HCT116 (cell line): ENCODE measurements around the gene HLCS. TPM values are rescaled to one million over a fixed set of nuclear protein-coding genes. Genes with fewer than 3 reads are reported as not detected.

ENCODE experiments used
- ATAC-seq: fragments of 200-7000 bp; cut with Tn5 transposase; 2 replicates; pipeline ENCODE4 v1.9.1; 2020; ENCODE audit warnings: mild to moderate bottlenecking, moderate library complexity
- BruUV-seq: library from RNA; stranded (reverse); fragments of 400-500 nt; replicated peaks from 2 replicates; lab custom pipeline; 2021; lab: Mats Ljungman, UMichigan
- CTCF ChIA-PET: fragments of 300-600 bp; sonication (Branson Sonifier 250); formaldehyde crosslinking; loops from one replicate; lab custom pipeline; 2021; ENCODE audit warnings: antibody characterized with exemption; lab: Charles Lee
- POLR2A ChIA-PET: fragments of 300-600, 350-600 bp; sonication (Branson Sonifier 250); formaldehyde crosslinking; loops from one replicate; lab custom pipeline; 2021; ENCODE audit warnings: antibody characterized with exemption; lab: Charles Lee
- RAD21 ChIA-PET, 2 experiments: fragments of 300-600 bp; sonication (Branson Sonifier 250); formaldehyde crosslinking; loops; one replicate each; lab custom pipeline; 2023; ENCODE audit warnings: low total read pairs in 2 of 2; ENCODE audit not compliant: uncharacterized antibody in 2 of 2, unreplicated experiment in 2 of 2, low non-redundant PET in 1 of 2; lab: Charles Lee
- DNase-seq: peaks from one replicate; pipeline ENCODE4 v3.0.0-alpha.2; 2010; ENCODE audit warnings: low read depth, low spot score
- H2AFZ ChIP-seq: fragments of 200-600 bp; shearing (Covaris generic), sonication (generic); 2 replicates; pipeline ENCODE4 v1.6.1; 2017; ENCODE audit warnings: low read depth, mixed run types, mixed read lengths, antibody characterized with exemption, low read length; ENCODE audit not compliant: poor library complexity, severe bottlenecking
- H3K27ac ChIP-seq: 2 replicates; pipeline ENCODE4 v1.5.1; 2012; ENCODE audit warnings: low read depth, low read length
- H3K27me3 ChIP-seq: fragments of 200-600 bp; sonication (generic); 2 replicates; pipeline ENCODE4 v1.6.1; 2016; ENCODE audit warnings: mixed run types, low read length, mixed read lengths; ENCODE audit not compliant: insufficient read depth
- H3K36me3 ChIP-seq, 2 experiments: fragments of 200-500 bp in 1 of 2; fragments of 200-600 bp in 1 of 2; sonication (Bioruptor generic) in 1 of 2; sonication (generic) in 1 of 2; 2 replicates each; pipeline versions ENCODE4 v1.5.1 to v1.6.1; 2014 to 2016; ENCODE audit warnings: low read length in 2 of 2, inconsistent platforms in 1 of 2, mixed read lengths in 1 of 2, mixed run types in 1 of 2; ENCODE audit not compliant: insufficient read depth in 2 of 2, control insufficient read depth in 1 of 2
- H3K4me1 ChIP-seq, 2 experiments: fragments of 200-600 bp in 1 of 2; sonication (generic) in 1 of 2; 2 replicates each; pipeline versions ENCODE4 v1.5.1 to v1.6.1; 2012 to 2017; ENCODE audit warnings: low read length in 2 of 2, inconsistent platforms in 1 of 2, mild to moderate bottlenecking in 1 of 2, mixed read lengths in 1 of 2, mixed run types in 1 of 2, moderate library complexity in 1 of 2; ENCODE audit not compliant: insufficient read depth in 2 of 2, control insufficient read depth in 1 of 2
- H3K4me2 ChIP-seq: fragments of 200-600 bp; sonication (generic); 2 replicates; pipeline ENCODE4 v1.6.1; 2017; ENCODE audit warnings: mixed run types, low read length, mixed read lengths
- H3K4me3 ChIP-seq, 2 experiments: fragments of 200-600 bp in 1 of 2; sonication (generic) in 1 of 2; replicated peaks in 1 of 2; 2 replicates each; pipeline ENCODE4 v1.5.1; 2011 to 2016; ENCODE audit warnings: low read length in 2 of 2, control low read depth in 1 of 2, low read depth in 1 of 2, mild to moderate bottlenecking in 1 of 2, mixed read lengths in 1 of 2, mixed run types in 1 of 2
- H3K79me2 ChIP-seq: fragments of 200-600 bp; sonication (generic); 2 replicates; pipeline ENCODE4 v1.6.1; 2017; ENCODE audit warnings: mild to moderate bottlenecking, mixed run types, low read length, moderate library complexity, mixed read lengths; ENCODE audit not compliant: insufficient read depth
- H3K9ac ChIP-seq: fragments of 200-600 bp; sonication (generic); 2 replicates; pipeline ENCODE4 v1.6.1; 2016; ENCODE audit warnings: low read length, mixed read lengths
- H3K9me2 ChIP-seq: fragments of 200-600 bp; sonication (generic), shearing (Covaris generic); 2 replicates; pipeline ENCODE4 v1.6.1; 2017; ENCODE audit warnings: mixed run types, mild to moderate bottlenecking, moderate library complexity; ENCODE audit not compliant: insufficient read depth
- H3K9me3 ChIP-seq, 2 experiments: fragments of 200-500 bp in 1 of 2; fragments of 200-600 bp in 1 of 2; sonication (Bioruptor generic) in 1 of 2; sonication (generic) in 1 of 2; 2 replicates each; pipeline ENCODE4 v1.6.1; 2014 to 2017; ENCODE audit warnings: low read length in 2 of 2, mixed read lengths in 2 of 2, inconsistent platforms in 1 of 2, low read depth in 1 of 2, mild to moderate bottlenecking in 1 of 2, mixed run types in 1 of 2, moderate library complexity in 1 of 2; ENCODE audit not compliant: control insufficient read depth in 1 of 2, insufficient read depth in 1 of 2
- H4K20me1 ChIP-seq: fragments of 200-600 bp; sonication (generic), shearing (Covaris generic); 2 replicates; pipeline ENCODE4 v1.6.1; 2017; ENCODE audit warnings: mixed run types, mild to moderate bottlenecking, moderate library complexity; ENCODE audit not compliant: insufficient read depth
- CTCF ChIP-seq, 3 experiments: fragments of 200-600 bp in 1 of 3; sonication (generic) in 1 of 3; IDR thresholded peaks in 2 of 3; conservative IDR thresholded peaks in 1 of 3; 2 replicates each; pipeline ENCODE4 v1.5.1; 2012 to 2017; ENCODE audit warnings: low read depth in 2 of 3, low read length in 2 of 3, antibody characterized with exemption in 1 of 3, borderline replicate concordance in 1 of 3, control low read depth in 1 of 3, mild to moderate bottlenecking in 1 of 3, mixed read lengths in 1 of 3, mixed run types in 1 of 3, moderate library complexity in 1 of 3; ENCODE audit not compliant: insufficient read depth in 1 of 3
- ELF1 ChIP-seq: IDR thresholded peaks from 2 replicates; pipeline ENCODE4 v1.6.1; 2012; ENCODE audit warnings: low read depth, borderline replicate concordance
- EZH2 ChIP-seq: fragments of 200-600 bp; sonication (generic); IDR thresholded peaks from 2 replicates; pipeline ENCODE4 v1.6.1; 2017; ENCODE audit warnings: antibody characterized with exemption, mixed run types
- EZH2phosphoT487 ChIP-seq: fragments of 200-600 bp; IDR thresholded peaks from 2 replicates; pipeline ENCODE4 v1.6.1; 2018; ENCODE audit warnings: antibody characterized with exemption, borderline replicate concordance
- FOSL1 ChIP-seq: IDR thresholded peaks from 2 replicates; pipeline ENCODE4 v1.6.1; 2012; ENCODE audit warnings: low read depth
- JUND ChIP-seq: IDR thresholded peaks from 2 replicates; pipeline ENCODE4 v1.6.1; 2012
- POLR2AphosphoS5 ChIP-seq: IDR thresholded peaks from 2 replicates; pipeline ENCODE4 v1.6.1; 2011; ENCODE audit warnings: mild to moderate bottlenecking, low read depth, low read length, moderate library complexity
- RAD21 ChIP-seq: IDR thresholded peaks from 2 replicates; pipeline ENCODE4 v1.6.1; 2012; ENCODE audit warnings: low read depth, mild to moderate bottlenecking
- SP1 ChIP-seq: IDR thresholded peaks from 2 replicates; pipeline ENCODE4 v1.6.1; 2012; ENCODE audit warnings: low read depth
- TCF7L2 ChIP-seq: IDR thresholded peaks from 2 replicates; pipeline ENCODE4 v1.7.0; 2011; ENCODE audit warnings: borderline replicate concordance, inconsistent platforms; ENCODE audit not compliant: insufficient read depth, insufficient read length; ENCODE audit errors: extremely low read depth
- YY1 ChIP-seq: IDR thresholded peaks from 2 replicates; pipeline ENCODE4 v1.6.1; 2011; ENCODE audit warnings: low read length, low read depth, moderate library complexity, mild to moderate bottlenecking; ENCODE audit not compliant: insufficient replicate concordance; ENCODE audit errors: extremely low read depth
- ZFX ChIP-seq: fragments of 450-650 bp; IDR thresholded peaks from 2 replicates; pipeline ENCODE4 v1.6.1; 2017
- ZNF274 ChIP-seq: fragments of 200-500 bp; sonication (Bioruptor generic); IDR thresholded peaks from 2 replicates; pipeline ENCODE4 v1.6.1; 2014; ENCODE audit warnings: mild to moderate bottlenecking, low read depth, low read length, inconsistent platforms
- intact Hi-C: fragments of 100-400 bp; cut with micrococcal nuclease; formaldehyde crosslinking; loops from 2 replicates; pipeline ENCODE4 v1.10.0; 2022
- total RNA-seq: library from RNA; stranded (reverse); gene quantifications from one replicate; pipeline ENCODE4 v1.2.1, GENCODE V29; 2021; ENCODE audit not compliant: unreplicated experiment

The HLCS gene
- total RNA-seq, 1 experiment from 2014 or later = 18.5 TPM

DNA sequence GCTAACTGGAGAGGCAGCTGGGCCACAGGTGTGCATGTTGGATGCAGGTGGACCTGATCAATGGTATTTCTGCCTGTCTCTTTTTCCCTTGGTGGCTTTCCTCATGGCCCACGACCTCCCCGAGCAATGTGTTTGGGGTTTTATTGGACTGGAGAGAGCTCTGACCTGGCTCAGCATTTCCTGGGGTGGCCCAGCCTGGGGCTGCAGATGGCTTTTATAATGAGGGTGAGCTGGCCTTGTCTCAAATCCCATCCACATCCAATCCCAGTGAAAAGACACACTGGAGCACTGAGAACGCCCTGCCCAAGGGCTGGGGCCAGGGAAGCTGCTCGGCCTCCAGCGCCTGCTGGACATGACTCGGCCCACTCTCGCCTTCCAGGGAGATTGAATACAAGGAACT, 223.5 kb downstream of the HLCS start:
- no peaks in the 10 kb centered on the region for H3K9me3 ChIP-seq
- DNase-seq = no peak
- no peak overlapping the region for H2AFZ ChIP-seq
- ChIA-PET CTCF (interaction anchor here (1.0 kb wide), 1 partner anchor 24 kb away, joined by 3 read pairs; no protein-coding TSS in a partner anchor), POLR2A (no interaction called here), RAD21 (no interaction called here)
- no peak for ATAC-seq
- no peaks in the 10 kb centered on the region for H3K4me1 ChIP-seq
- no peak for TF ChIP-seq ZNF274
- TF ChIP-seq EZH2 = no peak
- TF ChIP-seq JUND = no peak
- no peak for TF ChIP-seq EZH2phosphoT487
- TF ChIP-seq TCF7L2 = no peak
- TF ChIP-seq YY1 = no peak
- TF ChIP-seq CTCF (IDR thresholded peaks at IDR 0.05 in 2 of 3, conservative IDR thresholded peaks at IDR 0.05 in 1 of 3; ENCODE audit: borderline replicate concordance in 1 of 3, insufficient read depth in 1 of 3, low read depth in 2 of 3, low read length in 2 of 3) = no peak
- H3K9me2 ChIP-seq = no peaks in the 10 kb centered on the region
- no TSS peak for BruUV-seq
- H3K27me3 ChIP-seq = no peaks in the 10 kb centered on the region
- no peak overlapping the region for H3K27ac ChIP-seq
- H3K36me3 ChIP-seq = peaks cover 2 to 4% of the 10 kb centered on the region in 2 experiments; a peak in 2 of 4 replicates
- no peak overlapping the region for H3K4me2 ChIP-seq
- no peak overlapping the region for H3K4me3 ChIP-seq
- no peak overlapping the region for H3K9ac ChIP-seq
- no peaks in the 10 kb centered on the region for H3K79me2 ChIP-seq
- intact Hi-C loops = no loop called here
- H4K20me1 ChIP-seq = no peaks in the 10 kb centered on the region

DNA sequence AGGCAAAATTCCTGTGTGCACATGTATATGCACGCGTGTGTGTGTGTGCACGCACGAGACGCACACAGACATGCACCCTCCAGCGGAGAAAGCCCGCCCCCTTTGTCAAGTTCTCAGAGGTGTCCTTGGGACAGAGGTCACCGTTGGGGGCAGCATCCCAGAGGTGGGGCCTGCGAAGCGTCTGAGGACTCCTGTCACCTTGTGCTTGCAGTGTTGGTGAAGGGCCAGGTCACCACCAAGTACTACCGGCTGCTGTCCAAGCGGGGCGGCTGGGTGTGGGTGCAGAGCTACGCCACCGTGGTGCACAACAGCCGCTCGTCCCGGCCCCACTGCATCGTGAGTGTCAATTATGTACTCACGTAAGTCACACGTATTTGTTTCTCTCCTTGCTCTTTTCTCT, 225.0 kb downstream of the HLCS start:
- DNase-seq (no peak), ATAC-seq (no peak)
- CTCF ChIA-PET = no interaction called here
- POLR2A ChIA-PET = no interaction called here
- H3K4me3 ChIP-seq = no peak overlapping the region
- no peaks in the 10 kb centered on the region for H3K27me3 ChIP-seq
- H4K20me1 ChIP-seq = no peaks in the 10 kb centered on the region
- H3K79me2 ChIP-seq = no peaks in the 10 kb centered on the region
- H3K4me2 ChIP-seq = no peak overlapping the region
- H3K9me2 ChIP-seq = no peaks in the 10 kb centered on the region
- no peak overlapping the region for H3K9ac ChIP-seq
- peaks cover 2 to 4% of the 10 kb centered on the region in 2 experiments; a peak in 2 of 4 replicates for H3K36me3 ChIP-seq
- intact Hi-C loops = no loop called here
- no peak overlapping the region for H2AFZ ChIP-seq
- RAD21 ChIA-PET = no interaction called here
- no TSS peak for BruUV-seq
- no peaks in the 10 kb centered on the region for H3K9me3 ChIP-seq
- H3K27ac ChIP-seq = no peak overlapping the region
- TF ChIP-seq SP1 (no peak), FOSL1 (no peak), ZFX (no peak), CTCF (IDR thresholded peaks at IDR 0.05 in 2 of 3, conservative IDR thresholded peaks at IDR 0.05 in 1 of 3; ENCODE audit: borderline replicate concordance in 1 of 3, insufficient read depth in 1 of 3, low read depth in 2 of 3, low read length in 2 of 3) (no peak), POLR2AphosphoS5 (no peak), ELF1 (no peak), RAD21 (no peak)
- no peaks in the 10 kb centered on the region for H3K4me1 ChIP-seq
